Measurements from ENCODE around the gene UCN. TPM values are rescaled to one million over a fixed set of nuclear protein-coding genes. Genes with fewer than 3 reads are reported as not detected.

The UCN gene
- total RNA-seq, 1 experiment from 2014 or later, result 4.4 TPM

DNA sequence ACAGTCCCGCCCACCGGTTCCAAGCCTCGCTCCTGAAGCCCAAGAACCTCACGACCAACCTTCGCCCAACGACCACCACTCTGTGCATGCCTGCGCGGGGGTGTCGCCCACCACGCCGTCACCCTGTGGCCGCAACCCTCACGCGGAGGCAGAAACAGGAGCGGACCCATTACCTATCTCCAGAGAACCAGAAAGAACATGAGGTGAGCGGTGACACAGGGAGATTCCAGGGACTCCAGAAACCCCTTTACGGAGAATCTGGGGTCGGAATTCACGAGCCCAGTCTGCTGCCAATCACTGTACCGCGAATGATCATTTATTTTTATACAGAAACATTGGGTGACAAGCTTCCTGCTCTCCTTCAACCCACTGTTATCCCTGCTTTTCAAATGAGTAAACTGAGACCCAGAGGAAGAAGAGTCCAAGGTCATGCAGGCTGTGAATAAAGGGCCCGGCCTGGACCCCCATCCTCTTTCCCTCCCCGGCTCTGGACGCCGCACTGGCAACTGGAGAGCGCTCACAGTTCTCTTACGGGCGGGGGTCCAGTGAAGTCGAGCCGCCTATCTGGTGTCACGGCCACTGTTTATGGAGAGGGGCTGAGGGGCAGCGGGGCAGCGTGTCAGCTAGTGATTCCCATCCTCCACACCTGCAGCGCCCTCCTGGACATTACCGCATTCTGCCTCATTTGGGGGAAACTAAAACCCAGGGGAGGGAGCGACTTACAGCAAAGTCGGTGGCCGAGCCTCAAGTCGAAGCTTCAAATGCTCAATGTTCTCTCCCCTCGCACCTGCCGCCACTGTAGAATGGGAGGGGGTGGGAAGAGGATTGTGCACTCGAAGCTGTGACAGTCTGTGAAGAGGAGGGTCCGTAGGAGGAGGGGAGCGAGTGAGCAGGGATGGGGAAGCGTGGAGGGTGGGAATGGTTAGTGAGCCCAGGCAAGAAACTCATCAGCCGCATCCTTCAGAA lies 44.7 kb downstream of the UCN start:
- ChIA-PET CTCF (interaction anchor here (0.6 to 1.0 kb wide), 3 partner anchors 17 to 453 kb away, joined by 3 to 8 read pairs (median 5); no protein-coding TSS in a partner anchor), POLR2A (interaction anchor here (0.5 kb wide), 1 partner anchor 9 kb away, joined by 3 read pairs; no protein-coding TSS in a partner anchor)
- TF ChIP-seq, protein P1, sequence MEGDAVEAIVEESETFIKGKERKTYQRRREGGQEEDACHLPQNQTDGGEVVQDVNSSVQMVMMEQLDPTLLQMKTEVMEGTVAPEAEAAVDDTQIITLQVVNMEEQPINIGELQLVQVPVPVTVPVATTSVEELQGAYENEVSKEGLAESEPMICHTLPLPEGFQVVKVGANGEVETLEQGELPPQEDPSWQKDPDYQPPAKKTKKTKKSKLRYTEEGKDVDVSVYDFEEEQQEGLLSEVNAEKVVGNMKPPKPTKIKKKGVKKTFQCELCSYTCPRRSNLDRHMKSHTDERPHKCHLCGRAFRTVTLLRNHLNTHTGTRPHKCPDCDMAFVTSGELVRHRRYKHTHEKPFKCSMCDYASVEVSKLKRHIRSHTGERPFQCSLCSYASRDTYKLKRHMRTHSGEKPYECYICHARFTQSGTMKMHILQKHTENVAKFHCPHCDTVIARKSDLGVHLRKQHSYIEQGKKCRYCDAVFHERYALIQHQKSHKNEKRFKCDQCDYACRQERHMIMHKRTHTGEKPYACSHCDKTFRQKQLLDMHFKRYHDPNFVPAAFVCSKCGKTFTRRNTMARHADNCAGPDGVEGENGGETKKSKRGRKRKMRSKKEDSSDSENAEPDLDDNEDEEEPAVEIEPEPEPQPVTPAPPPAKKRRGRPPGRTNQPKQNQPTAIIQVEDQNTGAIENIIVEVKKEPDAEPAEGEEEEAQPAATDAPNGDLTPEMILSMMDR (IDR thresholded peaks at IDR 0.05), result no peak
- TF ChIP-seq TCF7L2 (IDR thresholded peaks at IDR 0.05; ENCODE audit: low read depth, low read length), result no peak
- TF ChIP-seq POLR2AphosphoS5 (IDR thresholded peaks at IDR 0.05; ENCODE audit: low read depth, low read length), result no peak
- no peak for DNase-seq (ENCODE audit: low read depth, low spot score)
- H3K27me3 ChIP-seq (ENCODE audit: control insufficient read depth, insufficient read depth, low read length), result peaks cover 27% of the 10 kb centered on the region
- in situ Hi-C loops (cut with HindIII; ENCODE audit: low pct_unique_long_range_greater_than_20kb, low sequenced_read_pairs) (no loop called here), intact Hi-C loops (cut with micrococcal nuclease; ENCODE audit: unreplicated experiment) (no loop called here)
- peak overlapping the region; percentile 43 to 51 for H3K4me3 ChIP-seq (ENCODE audit: low read depth in 2 of 2, low read length in 2 of 2)
- ATAC-seq, result no peak
- no peaks in the 10 kb centered on the region for H3K36me3 ChIP-seq (ENCODE audit: control insufficient read depth, insufficient read depth, low read length)
- BruUV-seq (replicated peaks), result no TSS peak
- H3K4me1 ChIP-seq (ENCODE audit: control insufficient read depth, insufficient read depth, low read length), result peaks cover 7% of the 10 kb centered on the region
- no peaks in the 10 kb centered on the region for H3K9me3 ChIP-seq (ENCODE audit: control insufficient read depth, insufficient read depth, low read depth, low read length)
- no peak overlapping the region for H3K27ac ChIP-seq (ENCODE audit: low read length)

- ChIA-PET POLR2A (no interaction called here), CTCF (interaction anchor here (0.6 to 1.0 kb wide), 3 partner anchors 18 to 452 kb away, joined by 3 to 8 read pairs (median 5); no protein-coding TSS in a partner anchor)
- H3K9me3 ChIP-seq (ENCODE audit: control insufficient read depth, insufficient read depth, low read depth, low read length), result no peaks in the 10 kb centered on the region
- H3K27me3 ChIP-seq (ENCODE audit: control insufficient read depth, insufficient read depth, low read length), result peaks cover 27% of the 10 kb centered on the region
- peaks cover 7% of the 10 kb centered on the region for H3K4me1 ChIP-seq (ENCODE audit: control insufficient read depth, insufficient read depth, low read length)
- intact Hi-C loops (cut with micrococcal nuclease; ENCODE audit: unreplicated experiment), result no loop called here
- no peaks in the 10 kb centered on the region for H3K36me3 ChIP-seq (ENCODE audit: control insufficient read depth, insufficient read depth, low read length)
- in situ Hi-C loops (cut with HindIII; ENCODE audit: low pct_unique_long_range_greater_than_20kb, low sequenced_read_pairs), result no loop called here
- peak within 1 kb of the TSS; percentile 43 to 51 for H3K4me3 ChIP-seq (ENCODE audit: low read depth in 2 of 2, low read length in 2 of 2)
- ATAC-seq (peak; percentile 70), DNase-seq (ENCODE audit: low read depth, low spot score) (no peak)
- no peak for TF ChIP-seq SIN3A (IDR thresholded peaks at IDR 0.05; ENCODE audit: borderline replicate concordance, insufficient read depth, low read depth, low read length)
- TF ChIP-seq, protein P2, sequence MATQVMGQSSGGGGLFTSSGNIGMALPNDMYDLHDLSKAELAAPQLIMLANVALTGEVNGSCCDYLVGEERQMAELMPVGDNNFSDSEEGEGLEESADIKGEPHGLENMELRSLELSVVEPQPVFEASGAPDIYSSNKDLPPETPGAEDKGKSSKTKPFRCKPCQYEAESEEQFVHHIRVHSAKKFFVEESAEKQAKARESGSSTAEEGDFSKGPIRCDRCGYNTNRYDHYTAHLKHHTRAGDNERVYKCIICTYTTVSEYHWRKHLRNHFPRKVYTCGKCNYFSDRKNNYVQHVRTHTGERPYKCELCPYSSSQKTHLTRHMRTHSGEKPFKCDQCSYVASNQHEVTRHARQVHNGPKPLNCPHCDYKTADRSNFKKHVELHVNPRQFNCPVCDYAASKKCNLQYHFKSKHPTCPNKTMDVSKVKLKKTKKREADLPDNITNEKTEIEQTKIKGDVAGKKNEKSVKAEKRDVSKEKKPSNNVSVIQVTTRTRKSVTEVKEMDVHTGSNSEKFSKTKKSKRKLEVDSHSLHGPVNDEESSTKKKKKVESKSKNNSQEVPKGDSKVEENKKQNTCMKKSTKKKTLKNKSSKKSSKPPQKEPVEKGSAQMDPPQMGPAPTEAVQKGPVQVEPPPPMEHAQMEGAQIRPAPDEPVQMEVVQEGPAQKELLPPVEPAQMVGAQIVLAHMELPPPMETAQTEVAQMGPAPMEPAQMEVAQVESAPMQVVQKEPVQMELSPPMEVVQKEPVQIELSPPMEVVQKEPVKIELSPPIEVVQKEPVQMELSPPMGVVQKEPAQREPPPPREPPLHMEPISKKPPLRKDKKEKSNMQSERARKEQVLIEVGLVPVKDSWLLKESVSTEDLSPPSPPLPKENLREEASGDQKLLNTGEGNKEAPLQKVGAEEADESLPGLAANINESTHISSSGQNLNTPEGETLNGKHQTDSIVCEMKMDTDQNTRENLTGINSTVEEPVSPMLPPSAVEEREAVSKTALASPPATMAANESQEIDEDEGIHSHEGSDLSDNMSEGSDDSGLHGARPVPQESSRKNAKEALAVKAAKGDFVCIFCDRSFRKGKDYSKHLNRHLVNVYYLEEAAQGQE (IDR thresholded peaks at IDR 0.05; ENCODE audit: insufficient read depth in 1 of 2, low read depth in 2 of 2, low read length in 1 of 2), result no peak
- no peak for TF ChIP-seq TCF7L2 (IDR thresholded peaks at IDR 0.05; ENCODE audit: low read depth, low read length)
- TF ChIP-seq, protein P1 (IDR thresholded peaks at IDR 0.05), result no peak
- TF ChIP-seq POLR2AphosphoS5 (IDR thresholded peaks at IDR 0.05; ENCODE audit: low read depth, low read length), result no peak
- H3K27ac ChIP-seq (ENCODE audit: low read length), result no peak within 1 kb of the TSS
- no TSS peak for BruUV-seq (replicated peaks)
Measured at GRCh38 chr2:27262379-27263286, 45.6 kb downstream of the UCN start, which contains the start of gene SLC30A3. TSS of gene SLC30A3 (minus strand) at chr2:27263047. CDS start at chr2:27262906, 141 bp downstream.

Measured in Panc1 (cell line).